Activated gamma-delta T cell treated with Interleukin-2 at 50 U/mL for 16 hours (primary cell): Measurements from ENCODE around the gene CCDC85B.

Experiments used
- DNase-seq: peaks from one replicate; pipeline ENCODE4 v3.0.0-alpha.2; 2020

The CCDC85B gene

DNA sequence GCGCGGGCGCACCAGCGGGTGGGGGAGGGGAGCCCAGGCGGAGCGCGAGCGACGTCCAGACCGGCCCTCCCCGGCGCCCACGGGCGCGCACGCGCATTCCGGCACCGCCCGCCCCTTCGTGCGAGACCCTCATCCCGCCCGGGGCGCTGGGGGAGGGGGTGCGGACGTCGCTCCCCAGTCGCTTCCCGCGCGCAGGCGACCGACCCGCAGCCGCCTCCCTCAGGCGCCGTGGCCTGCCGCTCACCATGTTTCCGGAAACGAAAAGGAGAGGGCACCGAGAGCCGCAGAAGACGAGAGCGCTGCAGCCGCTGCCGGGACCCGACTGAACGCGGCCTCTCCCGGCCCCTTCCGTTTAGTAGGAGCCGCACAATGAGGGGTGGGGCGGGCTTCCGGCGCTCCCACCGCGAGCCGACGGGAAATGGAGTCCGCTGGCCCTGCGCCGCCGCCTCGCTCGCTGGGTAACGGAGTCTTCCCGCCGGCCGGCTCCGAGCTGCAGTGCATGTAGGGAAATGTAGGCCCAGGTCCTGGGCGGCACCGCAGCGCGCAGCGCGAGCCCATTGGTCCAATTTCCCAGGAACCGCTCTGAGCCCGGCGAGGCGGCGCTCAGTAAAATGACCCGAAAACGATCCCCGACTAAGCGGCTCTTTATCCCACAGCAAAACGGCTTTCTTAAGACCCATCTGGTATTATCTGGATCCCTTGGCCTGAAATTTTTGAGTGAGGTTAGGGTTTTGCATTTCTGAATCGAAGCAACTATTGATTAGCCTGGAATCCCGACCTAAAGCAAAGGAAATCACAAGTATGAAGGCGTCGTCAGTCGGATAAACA is 32.4 kb upstream of the CCDC85B start, which contains the start of gene CFL1:
CFL1 (minus strand) TSS at position 328 of the 828 bp plus-strand sequence; CDS start at position 247, 81 bp downstream.
- peak; percentile 96 for DNase-seq

DNA sequence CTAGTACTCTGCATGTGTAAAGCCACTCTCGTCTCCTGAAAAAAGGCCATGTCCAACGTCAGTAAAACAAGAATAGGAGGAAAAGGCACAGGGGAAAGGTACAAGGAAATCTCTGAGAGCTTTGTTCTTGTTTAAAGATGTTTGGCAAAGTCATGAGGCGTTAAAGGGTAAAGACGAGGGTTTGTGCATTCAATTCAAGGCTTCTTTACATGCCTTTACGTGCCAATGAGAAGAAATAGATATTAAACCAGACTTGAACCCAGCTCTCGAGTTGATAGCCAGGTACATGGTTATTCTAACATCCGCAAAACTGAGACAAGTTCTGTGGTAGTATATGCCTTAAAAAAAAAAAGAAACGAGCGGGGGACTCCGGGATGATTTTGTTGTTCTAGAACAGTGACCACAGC is 31.8 kb upstream of the CCDC85B start:
- DNase-seq: no peak

DNA sequence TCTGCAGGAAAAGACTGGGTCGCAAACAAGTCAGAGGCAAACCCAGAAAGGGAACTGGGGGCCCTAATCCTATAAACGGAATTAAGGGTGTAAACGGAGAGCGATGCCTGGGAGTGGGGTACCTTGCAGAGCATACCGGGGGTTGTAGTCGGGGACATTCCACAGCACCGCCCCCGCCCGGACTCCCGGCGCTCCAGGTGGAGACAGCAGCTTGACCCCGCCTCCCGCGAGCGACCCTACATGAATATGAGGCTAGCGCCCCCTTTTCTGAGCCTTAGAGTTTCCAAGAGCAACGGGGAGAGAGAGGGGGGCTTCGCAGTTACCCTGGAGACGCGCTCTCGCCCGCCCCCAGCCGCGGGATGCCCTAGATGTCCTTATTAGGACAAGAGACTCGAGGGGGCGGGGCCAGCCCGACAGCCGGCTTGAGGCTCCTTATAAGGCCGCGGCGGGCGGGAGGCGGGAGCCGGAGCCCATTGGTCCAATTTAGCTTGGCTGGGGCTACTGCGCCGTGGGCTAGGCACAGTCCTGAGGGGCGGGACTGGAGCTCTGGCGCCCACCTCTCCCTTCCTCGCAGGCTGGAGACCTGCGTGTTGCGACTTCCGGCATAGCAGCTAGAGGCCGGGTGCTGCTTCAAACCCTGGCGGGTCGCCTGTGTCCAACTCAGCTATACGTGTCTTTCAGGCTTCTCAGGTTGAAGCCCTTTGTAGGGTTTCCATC is 31.2 kb upstream of the CCDC85B start:
- peak; percentile 98 for DNase-seq

DNA sequence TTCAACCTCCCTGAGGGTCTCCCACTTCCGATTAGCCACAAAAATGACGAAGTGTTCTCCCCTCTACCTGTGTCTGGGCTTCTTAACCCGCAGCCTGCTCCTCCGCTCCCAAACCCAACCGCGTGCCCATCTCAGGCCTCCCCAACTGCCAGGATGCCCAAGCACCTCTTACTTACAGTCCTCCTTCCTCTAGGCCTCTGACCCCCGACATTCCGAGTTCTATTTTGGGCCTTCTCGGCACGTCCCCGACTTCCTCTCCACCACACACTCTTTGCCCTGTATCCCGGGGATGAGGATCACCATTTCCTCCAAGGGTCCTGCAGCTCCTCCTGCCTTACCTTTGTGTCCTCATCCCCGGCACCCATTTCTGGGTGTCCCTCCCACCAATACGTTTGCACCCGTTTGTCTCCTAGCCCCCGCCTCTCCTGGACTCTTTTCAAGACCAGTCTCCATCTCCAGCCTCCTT is 30.6 kb upstream of the CCDC85B start:
- DNase-seq: no peak

DNA sequence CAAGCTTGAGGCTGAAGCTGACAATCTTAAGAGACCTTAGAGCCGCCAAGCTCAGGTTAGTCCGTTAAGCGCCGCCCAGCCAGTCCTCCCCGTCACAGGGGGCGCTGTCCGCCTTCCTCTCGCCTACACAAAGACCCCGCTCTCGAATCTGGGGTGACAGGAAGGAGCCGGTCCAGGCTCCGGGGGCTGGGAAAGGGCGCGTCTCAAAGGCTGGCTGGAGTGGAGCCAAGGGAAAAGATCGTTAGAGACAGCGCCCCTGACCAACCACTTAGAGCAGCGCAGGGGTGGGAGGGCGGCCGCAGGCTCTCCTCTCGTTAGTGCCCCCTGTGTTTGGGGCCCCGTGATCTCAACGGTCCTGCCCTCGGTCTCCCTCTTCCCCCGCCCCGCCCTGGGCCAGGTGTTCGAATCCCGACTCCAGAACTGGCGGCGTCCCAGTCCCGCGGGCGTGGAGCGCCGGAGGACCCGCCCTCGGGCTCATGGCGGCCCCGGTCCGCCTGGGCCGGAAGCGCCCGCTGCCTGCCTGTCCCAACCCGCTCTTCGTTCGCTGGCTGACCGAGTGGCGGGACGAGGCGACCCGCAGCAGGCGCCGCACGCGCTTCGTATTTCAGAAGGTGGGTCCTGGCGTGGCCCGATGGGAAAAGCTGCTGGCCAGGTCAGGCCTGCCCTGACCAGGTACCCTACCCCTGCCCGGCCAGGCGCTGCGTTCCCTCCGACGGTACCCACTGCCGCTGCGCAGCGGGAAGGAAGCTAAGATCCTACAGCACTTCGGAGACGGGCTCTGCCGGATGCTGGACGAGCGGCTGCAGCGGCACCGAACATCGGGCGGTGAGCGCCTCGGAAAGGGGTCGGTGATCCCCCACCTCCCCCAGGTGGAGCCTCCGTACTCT is 30.0 kb upstream of the CCDC85B start, which contains the start of gene MUS81:
MUS81 (plus strand) TSS at position 156 of the 887 bp plus-strand sequence; CDS start at position 477, 321 bp downstream.
- DNase-seq: peak; percentile 98

DNA sequence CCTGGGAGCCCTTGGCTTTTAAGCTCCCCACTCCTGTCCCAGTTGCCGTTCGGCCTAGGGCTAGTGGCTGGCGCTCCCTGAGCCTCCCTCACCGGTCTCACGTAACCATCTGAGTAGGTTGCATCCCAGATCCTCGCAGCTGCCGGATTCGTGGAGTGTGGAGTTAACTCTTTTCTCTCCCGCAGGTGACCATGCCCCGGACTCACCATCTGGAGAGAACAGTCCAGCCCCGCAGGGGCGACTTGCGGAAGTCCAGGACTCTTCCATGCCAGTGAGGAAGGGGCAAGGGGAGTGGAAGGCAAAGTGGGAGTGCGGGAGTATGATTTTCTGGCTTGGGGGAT is 29.3 kb upstream of the CCDC85B start:
- no peak for DNase-seq

DNA sequence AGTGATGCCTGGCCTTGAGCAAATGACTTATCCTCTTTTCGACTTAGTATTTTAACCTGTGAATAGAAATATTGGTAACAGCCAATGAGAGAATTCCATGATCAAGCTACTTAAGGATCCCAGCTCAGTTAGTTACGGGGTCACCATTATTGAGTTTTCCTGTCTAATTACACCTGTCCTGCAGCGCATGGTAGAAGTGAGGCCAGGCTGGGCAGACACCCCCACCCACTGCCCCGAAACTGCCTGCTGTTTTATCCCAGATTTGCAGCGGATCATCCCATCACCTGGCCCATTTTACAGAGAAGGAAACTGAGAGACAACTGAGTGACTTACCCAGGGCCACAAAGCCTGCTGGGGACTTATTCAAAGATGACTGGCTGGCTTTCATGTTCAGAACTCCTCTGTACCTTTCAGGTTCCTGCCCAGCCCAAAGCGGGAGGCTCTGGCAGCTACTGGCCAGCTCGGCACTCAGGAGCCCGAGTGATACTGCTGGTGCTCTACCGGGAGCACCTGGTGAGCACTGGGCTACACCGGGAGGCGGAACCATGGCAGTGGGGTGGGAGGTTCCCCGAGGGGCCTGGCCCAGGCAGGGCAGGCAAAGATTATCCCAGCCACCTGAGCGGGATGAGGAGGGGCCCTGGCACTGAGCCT is 28.8 kb upstream of the CCDC85B start:
- no peak for DNase-seq

DNA sequence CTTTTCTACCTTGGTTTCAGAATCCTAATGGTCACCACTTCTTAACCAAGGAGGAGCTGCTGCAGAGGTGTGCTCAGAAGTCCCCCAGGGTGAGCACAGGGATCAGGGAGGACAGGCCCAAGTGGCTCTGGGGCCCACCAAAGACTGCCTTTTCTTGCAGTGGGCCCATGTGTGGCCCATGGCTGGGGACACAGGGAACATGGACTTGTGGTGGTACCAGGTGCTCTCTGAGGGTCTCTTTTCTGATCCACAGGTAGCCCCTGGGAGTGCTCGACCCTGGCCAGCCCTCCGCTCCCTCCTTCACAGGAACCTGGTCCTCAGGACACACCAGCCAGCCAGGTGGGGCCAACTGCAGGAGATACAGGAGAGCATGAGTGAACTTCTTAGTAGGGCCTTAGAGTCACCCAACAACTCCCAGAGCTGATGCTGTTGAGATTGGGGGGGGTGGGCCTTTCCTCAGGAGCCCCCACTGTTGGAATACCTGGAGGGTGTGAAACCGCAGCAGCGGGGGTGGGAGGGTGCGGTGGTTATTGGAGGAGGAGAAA is 28.2 kb upstream of the CCDC85B start:
- no peak for DNase-seq

DNA sequence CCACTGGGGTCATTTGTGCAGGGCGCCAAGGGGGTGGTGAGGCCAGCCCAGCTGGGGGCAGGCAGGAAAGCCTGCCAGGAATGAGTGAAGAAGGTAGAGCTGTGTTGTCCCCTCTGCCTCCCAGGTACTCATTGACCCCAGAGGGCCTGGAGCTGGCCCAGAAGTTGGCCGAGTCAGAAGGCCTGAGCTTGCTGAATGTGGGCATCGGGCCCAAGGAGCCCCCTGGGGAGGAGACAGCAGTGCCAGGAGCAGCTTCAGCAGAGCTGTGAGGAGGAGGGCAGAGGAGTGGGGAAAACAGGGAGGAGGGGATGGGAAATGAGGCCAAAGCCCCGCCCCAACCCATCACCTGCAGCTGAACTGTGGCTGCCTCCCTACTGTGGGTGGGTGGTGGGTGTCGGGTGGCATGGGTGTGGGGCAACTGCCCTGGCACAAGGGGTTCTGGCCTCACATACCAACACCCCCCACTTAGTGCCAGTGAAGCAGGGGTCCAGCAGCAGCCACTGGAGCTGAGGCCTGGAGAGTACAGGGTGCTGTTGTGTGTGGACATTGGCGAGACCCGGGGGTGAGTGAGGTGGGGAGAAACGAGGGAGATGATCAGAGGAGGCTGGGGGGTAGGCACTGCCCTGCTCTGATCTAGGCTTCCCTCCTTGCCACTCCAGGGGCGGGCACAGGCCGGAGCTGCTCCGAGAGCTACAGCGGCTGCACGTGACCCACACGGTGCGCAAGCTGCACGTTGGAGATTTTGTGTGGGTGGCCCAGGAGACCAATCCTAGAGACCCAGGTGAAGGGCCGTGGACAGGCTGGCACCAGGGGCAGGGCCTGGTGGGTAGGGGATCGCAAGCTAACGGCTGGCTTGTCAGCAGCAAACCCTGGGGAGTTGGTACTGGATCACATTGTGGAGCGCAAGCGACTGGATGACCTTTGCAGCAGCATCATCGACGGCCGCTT is 27.3 kb upstream of the CCDC85B start:
- no peak for DNase-seq

DNA sequence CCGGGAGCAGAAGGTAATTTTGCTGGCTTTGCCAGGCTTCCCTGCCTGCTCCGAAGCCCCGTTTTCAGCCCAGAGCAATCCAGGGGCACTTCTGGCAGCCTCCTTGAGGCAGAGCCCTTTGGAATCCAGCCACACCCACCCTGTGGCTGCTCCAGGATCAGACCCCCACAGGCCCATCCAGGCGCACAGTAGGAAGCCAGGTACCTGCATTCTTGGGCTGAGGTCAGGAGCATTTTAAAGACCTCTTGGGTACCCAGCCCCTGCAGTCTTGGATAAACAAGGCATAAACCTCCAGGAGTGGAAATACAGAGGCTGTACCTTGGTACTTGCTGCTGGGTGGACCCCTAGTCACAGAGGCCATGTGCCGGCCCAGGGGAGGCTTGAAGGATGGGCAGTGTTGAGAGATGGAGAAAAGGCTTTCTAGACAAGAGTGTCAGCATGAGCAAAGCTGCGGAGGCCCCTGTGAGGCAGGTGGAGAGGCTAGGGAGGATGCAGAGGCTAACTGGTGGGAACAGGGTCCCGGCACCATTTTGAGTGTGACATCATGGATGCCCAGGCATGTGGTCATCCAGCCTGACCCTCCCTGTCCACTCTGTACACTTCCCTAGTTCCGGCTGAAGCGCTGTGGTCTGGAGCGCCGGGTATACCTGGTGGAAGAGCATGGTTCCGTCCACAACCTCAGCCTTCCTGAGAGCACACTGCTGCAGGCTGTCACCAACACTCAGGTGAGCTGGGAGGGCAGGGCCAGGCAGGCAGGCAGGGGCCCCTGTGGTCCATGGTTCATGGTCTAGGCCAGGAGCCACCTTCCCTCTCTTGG is 26.4 kb upstream of the CCDC85B start:
- DNase-seq: no peak

DNA sequence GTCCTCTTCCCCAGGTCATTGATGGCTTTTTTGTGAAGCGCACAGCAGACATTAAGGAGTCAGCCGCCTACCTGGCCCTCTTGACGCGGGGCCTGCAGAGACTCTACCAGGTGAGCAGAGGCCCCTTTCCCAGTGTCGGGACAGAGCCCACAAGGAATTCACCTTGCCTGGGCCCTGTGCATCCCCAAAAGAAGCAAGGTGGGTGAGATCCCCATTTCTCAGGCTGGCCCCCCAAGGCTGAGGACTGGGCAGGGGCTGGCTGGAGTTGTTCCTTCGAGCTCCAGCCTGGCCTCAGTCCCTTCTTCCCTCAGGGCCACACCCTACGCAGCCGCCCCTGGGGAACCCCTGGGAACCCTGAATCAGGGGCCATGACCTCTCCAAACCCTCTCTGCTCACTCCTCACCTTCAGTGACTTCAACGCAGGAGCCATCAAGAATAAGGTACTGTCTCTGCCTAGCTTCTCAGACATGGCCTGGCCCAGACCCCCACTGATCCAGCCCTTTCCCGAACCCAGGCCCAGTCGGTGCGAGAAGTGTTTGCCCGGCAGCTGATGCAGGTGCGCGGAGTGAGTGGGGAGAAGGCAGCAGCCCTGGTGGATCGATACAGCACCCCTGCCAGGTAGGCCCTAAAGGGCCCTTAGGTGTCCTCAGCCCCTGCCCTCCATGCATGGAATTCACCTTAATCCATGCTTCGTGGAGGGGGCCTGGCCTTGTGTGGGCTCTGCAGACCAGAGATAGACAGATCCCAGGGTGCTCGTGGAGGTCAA is 25.6 kb upstream of the CCDC85B start:
- no peak for DNase-seq

DNA sequence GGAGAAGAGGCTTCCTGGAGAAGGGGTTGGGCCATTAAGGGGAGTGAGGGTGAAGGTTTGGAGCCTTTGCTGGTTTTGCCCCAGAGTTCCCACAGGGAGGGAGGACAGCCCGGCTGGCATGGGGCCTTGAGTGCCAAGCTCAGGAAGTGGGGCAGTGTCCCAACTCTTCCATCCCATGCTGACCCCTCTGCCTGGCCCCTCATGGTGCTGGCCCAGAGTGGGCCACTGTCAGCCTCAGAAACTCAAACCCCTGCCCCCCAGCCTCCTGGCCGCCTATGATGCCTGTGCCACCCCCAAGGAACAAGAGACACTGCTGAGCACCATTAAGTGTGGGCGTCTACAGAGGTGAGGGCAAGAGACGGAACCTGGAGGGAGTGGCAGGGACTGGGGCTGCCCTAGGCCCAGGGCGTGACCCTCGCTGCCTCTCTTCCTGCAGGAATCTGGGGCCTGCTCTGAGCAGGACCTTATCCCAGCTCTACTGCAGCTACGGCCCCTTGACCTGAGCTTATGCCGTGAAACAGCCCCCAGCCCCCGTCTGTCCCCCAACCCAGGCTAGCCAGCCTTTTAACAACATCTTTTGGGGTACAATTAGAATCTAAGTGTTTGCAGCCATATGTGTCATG is 24.8 kb upstream of the CCDC85B start:
- DNase-seq: no peak

DNA sequence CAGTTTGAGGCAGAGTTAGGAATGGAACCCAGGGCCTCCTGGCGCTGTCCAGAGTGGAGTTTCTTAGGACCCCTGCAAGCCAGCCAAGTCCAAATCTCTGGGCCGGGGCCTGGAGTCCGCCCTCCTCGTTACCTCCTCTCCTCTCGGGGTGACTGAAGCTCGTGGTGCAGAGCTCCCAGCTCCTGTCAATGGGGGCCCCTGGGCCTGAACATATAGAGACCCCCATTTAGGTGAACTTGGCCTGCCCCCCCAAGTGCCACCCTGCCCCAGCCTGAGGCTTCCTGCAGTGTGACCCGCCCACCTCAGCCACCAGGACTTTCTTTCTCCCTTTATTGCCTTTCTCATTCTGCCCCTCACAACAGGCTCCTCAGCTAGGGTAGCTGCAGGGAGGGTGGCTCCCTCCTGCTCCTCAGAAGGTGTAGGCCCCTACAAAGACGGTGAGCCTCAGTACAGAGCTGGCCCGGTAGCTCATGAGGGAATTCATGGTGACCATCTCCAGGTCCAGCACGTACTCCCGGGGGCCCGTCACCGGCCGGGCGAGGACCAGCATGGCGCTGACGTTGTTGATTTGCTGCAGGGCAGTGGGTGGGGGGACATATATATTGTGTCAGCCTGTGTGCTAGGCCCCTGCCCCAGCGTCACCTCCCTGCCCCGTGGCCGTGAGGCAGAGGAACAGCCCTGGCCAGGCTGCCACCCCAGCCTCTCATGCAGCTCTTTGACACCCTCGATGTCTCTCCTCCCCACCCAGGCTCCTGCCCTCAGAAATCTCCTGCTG is 23.8 kb upstream of the CCDC85B start:
- no peak for DNase-seq

DNA sequence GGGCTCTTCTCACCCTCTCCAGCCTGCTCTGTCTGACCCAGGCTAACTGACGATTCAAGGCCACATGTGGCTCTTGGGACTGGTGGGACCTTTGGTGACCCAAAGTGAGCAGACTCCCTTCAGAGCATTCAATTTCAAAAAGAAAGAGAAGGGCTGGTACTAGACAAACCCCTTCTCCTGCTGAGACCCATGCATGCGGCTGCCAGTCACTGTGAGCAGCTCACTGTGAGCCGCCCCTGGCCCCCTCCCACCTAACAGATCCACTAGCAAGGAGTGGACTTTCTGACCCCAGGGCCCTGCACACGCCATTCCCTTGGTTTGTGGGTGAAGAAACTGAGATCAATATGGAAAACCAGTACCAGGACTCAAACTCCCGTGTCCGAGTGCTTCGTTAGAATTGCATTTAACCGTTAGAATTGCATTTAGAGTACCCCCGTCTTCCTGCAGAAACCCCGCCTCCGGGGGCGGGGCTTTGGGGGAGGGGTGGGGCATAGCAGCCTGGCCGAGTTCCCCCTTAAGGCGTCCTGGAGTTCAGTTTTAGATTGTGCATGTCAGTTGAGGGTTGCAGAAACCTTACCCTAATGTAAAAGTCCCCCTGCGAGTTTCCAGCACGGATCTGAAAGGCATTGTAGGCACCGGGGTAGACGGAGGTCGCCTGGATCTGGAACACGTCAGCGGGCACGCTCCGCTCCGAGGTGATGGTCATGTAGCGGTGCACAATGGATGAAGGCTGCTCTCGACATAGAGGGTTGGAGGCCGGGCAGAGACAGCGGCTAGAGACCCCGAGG is 23.0 kb upstream of the CCDC85B start:
- no peak for DNase-seq

DNA sequence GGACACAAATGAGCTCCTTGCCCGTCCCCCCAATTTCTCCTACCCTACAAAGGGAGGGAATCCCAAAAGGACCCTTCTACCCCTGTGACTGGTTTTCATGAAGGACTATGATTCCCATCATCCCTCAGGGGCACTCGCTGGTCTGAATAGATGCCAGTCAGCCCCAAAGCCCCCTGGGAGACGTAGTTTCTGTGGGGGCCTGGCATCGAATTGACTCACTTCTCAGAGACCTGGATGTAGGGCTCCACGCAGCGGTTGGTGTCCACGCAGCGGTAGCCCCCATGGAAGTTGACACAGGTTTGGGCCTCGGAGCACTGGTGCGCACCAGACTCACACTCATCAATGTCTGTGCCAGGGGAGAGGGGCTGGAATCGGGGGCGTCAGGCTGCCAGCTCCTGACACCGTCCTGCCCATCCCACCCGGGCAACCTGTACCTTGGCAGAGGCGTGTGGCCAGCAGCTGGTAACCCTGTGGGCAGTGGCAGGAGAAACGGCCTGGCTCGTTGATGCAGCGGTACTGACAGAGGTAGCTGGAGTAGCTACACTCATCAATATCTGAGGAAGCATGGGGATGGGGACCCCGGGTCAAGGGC is 22.3 kb upstream of the CCDC85B start:
- DNase-seq: no peak

DNA sequence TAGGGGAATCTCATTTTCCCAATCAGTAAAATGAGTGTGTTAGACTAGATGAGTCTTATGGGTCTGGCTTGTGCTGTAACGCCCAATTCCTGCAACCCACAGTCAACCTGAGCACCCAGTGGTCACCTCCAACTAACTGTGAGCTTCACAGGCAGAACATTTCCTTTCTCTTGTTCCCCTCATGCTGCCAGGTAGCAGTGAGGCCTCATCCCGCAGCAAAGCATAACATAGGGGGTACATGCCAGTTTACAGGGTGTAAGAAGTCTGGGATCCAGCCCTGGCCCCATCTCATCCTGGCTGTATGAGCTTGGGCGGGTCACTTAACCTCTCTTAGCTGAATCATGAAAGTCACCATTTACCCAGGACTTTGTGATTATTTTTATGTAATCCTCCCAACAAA is 21.6 kb upstream of the CCDC85B start:
- no peak for DNase-seq
